Fibroblast of lung (primary cell): ENCODE data around the gene NCR3LG1. TPM values are rescaled to one million over a fixed set of nuclear protein-coding genes. Genes with fewer than 3 reads are reported as not detected.

Source experiments
- DNase-seq, 2 donors: peaks; one replicate each; pipeline versions ENCODE4 v3.0.0 to v3.0.0-alpha.2; 2010; ENCODE audit warnings: low read depth in 2 of 2
- H2AFZ ChIP-seq: 2 replicates; pipeline ENCODE4 v1.5.1; 2012; ENCODE audit warnings: low read length, control low read depth, inconsistent platforms
- H3K27ac ChIP-seq: 2 replicates; pipeline ENCODE4 v1.5.1; 2011; ENCODE audit warnings: low read length, control low read depth; ENCODE audit not compliant: insufficient read depth
- H3K27me3 ChIP-seq: 2 replicates; pipeline ENCODE4 v1.5.1; 2011; ENCODE audit warnings: mild to moderate bottlenecking, low read length; ENCODE audit not compliant: control insufficient read depth, insufficient read depth
- H3K36me3 ChIP-seq: 2 replicates; pipeline ENCODE4 v1.5.1; 2011; ENCODE audit warnings: low read length; ENCODE audit not compliant: control insufficient read depth, insufficient read depth
- H3K4me1 ChIP-seq: 2 replicates; pipeline ENCODE4 v1.5.1; 2011; ENCODE audit warnings: low read length; ENCODE audit not compliant: control insufficient read depth, insufficient read depth; ENCODE audit errors: extremely low read depth
- H3K4me2 ChIP-seq: 2 replicates; pipeline ENCODE4 v1.5.1; 2011; ENCODE audit warnings: low read length, control low read depth; ENCODE audit not compliant: insufficient read depth; ENCODE audit errors: extremely low read depth
- H3K4me3 ChIP-seq, 4 experiments: fragments of 200-600 bp in 1 of 4; sonication (generic) in 1 of 4; replicated peaks in 1 of 4; 2 replicates each; pipeline ENCODE4 v1.5.1; 2011 to 2016; ENCODE audit warnings: low read length in 4 of 4, low read depth in 3 of 4, mild to moderate bottlenecking in 3 of 4, control low read depth in 2 of 4, inconsistent platforms in 1 of 4, mixed read lengths in 1 of 4; ENCODE audit not compliant: insufficient read depth in 1 of 4; ENCODE audit errors: control extremely low read depth in 1 of 4
- H3K79me2 ChIP-seq: 2 replicates; pipeline ENCODE4 v1.5.1; 2012; ENCODE audit warnings: mild to moderate bottlenecking, low read length, inconsistent platforms; ENCODE audit not compliant: control insufficient read depth, insufficient read depth
- H3K9ac ChIP-seq: 2 replicates; pipeline ENCODE4 v1.5.1; 2011; ENCODE audit warnings: mild to moderate bottlenecking, low read length, control low read depth; ENCODE audit not compliant: insufficient read depth
- H3K9me3 ChIP-seq: 2 replicates; pipeline ENCODE4 v1.5.1; 2012; ENCODE audit warnings: low read depth, low read length; ENCODE audit not compliant: control insufficient read depth, insufficient read depth
- H4K20me1 ChIP-seq: 2 replicates; pipeline ENCODE4 v1.5.1; 2011; ENCODE audit warnings: low read length; ENCODE audit not compliant: control insufficient read depth, insufficient read depth; ENCODE audit errors: extremely low read depth
- CTCF ChIP-seq, 2 donors: IDR thresholded peaks in 1 of 2; conservative IDR thresholded peaks in 1 of 2; 1 replicate in 1 of 2; 2 replicates in 1 of 2; pipeline ENCODE4 v1.5.1; 2011 to 2012; ENCODE audit warnings: low read length in 2 of 2, control low read depth in 1 of 2, inconsistent platforms in 1 of 2, low read depth in 1 of 2, mild to moderate bottlenecking in 1 of 2
- EZH2 ChIP-seq: IDR thresholded peaks from 2 replicates; pipeline ENCODE4 v1.5.1; 2012; ENCODE audit warnings: low read length, control low read depth, mild to moderate bottlenecking; ENCODE audit errors: missing control alignments
- polyA plus RNA-seq, 2 donors: library from polyadenylated mRNA; depleted of rRNA in 1 of 2; stranded (reverse) in 1 of 2; unstranded in 1 of 2; fragments of >200 nt; gene quantifications; 2 replicates each; pipeline ENCODE4 v1.2.1, GENCODE V29; 2011 to 2012; ENCODE audit warnings: missing spikeins in 1 of 2
- total RNA-seq: library from RNA; depleted of rRNA; stranded (reverse); fragments of >200 nt; gene quantifications from 2 replicates; pipeline ENCODE4 v1.2.1, GENCODE V29; 2014

NCR3LG1 gene
- total and polyA plus RNA-seq, 2 donors (not counting 1 experiment from before 2014, with no cell fraction given) = 4.5 to 6.0 TPM

GRCh38 chr11:17383461-17383860 is 31.9 kb downstream of the NCR3LG1 start:
- no peak overlapping the region for H3K27ac ChIP-seq
- no peak overlapping the region for H2AFZ ChIP-seq
- no peak overlapping the region for H3K4me3 ChIP-seq
- no peaks in the 10 kb centered on the region for H3K9me3 ChIP-seq
- no peaks in the 10 kb centered on the region for H3K36me3 ChIP-seq
- TF ChIP-seq EZH2 (no peak), CTCF (conservative IDR thresholded peaks at IDR 0.05 in 1 of 2, IDR thresholded peaks at IDR 0.05 in 1 of 2; ENCODE audit: low read depth in 1 of 2, low read length in 2 of 2) (no peak)
- no peaks in the 10 kb centered on the region for H4K20me1 ChIP-seq
- H3K27me3 ChIP-seq = no peaks in the 10 kb centered on the region
- no peaks in the 10 kb centered on the region for H3K79me2 ChIP-seq
- no peak overlapping the region for H3K4me2 ChIP-seq
- H3K4me1 ChIP-seq = no peaks in the 10 kb centered on the region
- no peak for DNase-seq
- no peak overlapping the region for H3K9ac ChIP-seq

- Histone ChIP-seq H3K4me2 (no peak overlapping the region), H4K20me1 (no peaks in the 10 kb centered on the region), H2AFZ (no peak overlapping the region), H3K27ac (no peak overlapping the region), H3K4me3 (no peak overlapping the region), H3K9ac (no peak overlapping the region), H3K79me2 (no peaks in the 10 kb centered on the region), H3K9me3 (no peaks in the 10 kb centered on the region), H3K36me3 (no peaks in the 10 kb centered on the region), H3K4me1 (no peaks in the 10 kb centered on the region), H3K27me3 (no peaks in the 10 kb centered on the region)
- DNase-seq = peak; percentile 67 to 84
- TF ChIP-seq CTCF (conservative IDR thresholded peaks at IDR 0.05 in 1 of 2, IDR thresholded peaks at IDR 0.05 in 1 of 2; ENCODE audit: low read depth in 1 of 2, low read length in 2 of 2) = peak; percentile 92 to 93
- no peak for TF ChIP-seq EZH2
Measured at GRCh38 chr11:17384002-17384511, 32.5 kb downstream of the NCR3LG1 start.

GRCh38 chr11:17385492-17385891 is 33.9 kb downstream of the NCR3LG1 start:
- no peak overlapping the region for H3K9ac ChIP-seq
- no peak overlapping the region for H2AFZ ChIP-seq

More at GRCh38 chr11:17385492-17385891, 33.9 kb downstream of the NCR3LG1 start:
- Histone ChIP-seq H3K27ac (no peak overlapping the region), H3K4me3 (no peak overlapping the region), H3K4me1 (no peaks in the 10 kb centered on the region), H3K27me3 (peaks cover 4% of the 10 kb centered on the region), H4K20me1 (no peaks in the 10 kb centered on the region), H3K4me2 (no peak overlapping the region), H3K79me2 (no peaks in the 10 kb centered on the region), H3K9me3 (no peaks in the 10 kb centered on the region), H3K36me3 (no peaks in the 10 kb centered on the region)
- DNase-seq = no peak
- TF ChIP-seq CTCF (conservative IDR thresholded peaks at IDR 0.05 in 1 of 2, IDR thresholded peaks at IDR 0.05 in 1 of 2; ENCODE audit: low read depth in 1 of 2, low read length in 2 of 2) = no peak
- no peak for TF ChIP-seq EZH2
